ENCODE measurements around the gene ANO7. TPM values are rescaled to one million over a fixed set of nuclear protein-coding genes. Genes with fewer than 3 reads are reported as not detected.

Gene ANO7
- total RNA-seq, 1 experiment from 2014 or later = 1.7 TPM

DNA sequence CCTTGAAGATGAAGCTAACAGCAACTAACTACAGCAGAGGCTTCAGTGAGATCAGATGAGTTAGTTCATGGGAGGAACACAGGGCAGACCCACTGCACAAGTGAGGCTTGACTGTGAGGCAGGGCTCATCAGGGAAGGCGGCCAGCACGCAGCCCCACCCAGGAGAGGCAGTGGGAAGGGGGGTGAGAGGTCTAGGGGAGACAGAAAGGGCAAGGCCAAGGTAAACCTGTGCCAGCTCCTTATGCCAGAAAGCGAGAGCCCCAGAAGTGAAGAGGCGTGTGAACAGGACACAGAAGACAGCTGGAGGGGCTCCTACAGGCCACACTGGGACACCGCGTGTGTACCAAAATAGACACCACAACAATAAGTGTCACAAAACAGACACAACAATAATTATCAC lies 48.6 kb downstream of the ANO7 start:
- Histone ChIP-seq H3K9me3 (replicated peaks) (no peaks in the 10 kb centered on the region), H3K4me1 (replicated peaks) (no peaks in the 10 kb centered on the region), H3K4me3 (no peak overlapping the region), H3K36me3 (peaks cover 99% of the 10 kb centered on the region), H3K27me3 (replicated peaks) (no peaks in the 10 kb centered on the region), H3K27ac (no peak overlapping the region)
- no peak for DNase-seq (ENCODE audit: low read depth in 1 of 2, low spot score in 2 of 2)

DNA sequence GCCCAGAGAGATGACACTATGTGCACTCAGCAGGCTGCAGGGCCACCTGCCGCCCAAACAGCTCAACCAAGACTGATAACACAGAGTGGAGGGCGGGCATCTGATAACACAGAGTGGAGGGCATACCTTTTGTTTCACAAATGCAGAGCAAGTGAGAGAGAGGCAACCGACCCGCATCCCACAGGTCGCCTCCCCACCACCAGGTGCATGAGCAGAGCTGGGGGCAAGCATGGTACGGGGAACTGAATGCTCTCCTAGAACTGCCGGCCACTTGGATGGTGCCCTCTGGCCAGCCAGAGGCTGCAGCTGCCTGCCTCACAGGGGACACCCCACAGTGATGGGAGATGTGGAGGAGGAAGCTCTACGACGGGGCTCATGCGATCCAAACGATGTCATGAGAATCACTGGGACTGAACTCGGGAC lies 49.5 kb downstream of the ANO7 start:
- Histone ChIP-seq H3K9me3 (replicated peaks) (no peaks in the 10 kb centered on the region), H3K27me3 (replicated peaks) (no peaks in the 10 kb centered on the region)

DNA sequence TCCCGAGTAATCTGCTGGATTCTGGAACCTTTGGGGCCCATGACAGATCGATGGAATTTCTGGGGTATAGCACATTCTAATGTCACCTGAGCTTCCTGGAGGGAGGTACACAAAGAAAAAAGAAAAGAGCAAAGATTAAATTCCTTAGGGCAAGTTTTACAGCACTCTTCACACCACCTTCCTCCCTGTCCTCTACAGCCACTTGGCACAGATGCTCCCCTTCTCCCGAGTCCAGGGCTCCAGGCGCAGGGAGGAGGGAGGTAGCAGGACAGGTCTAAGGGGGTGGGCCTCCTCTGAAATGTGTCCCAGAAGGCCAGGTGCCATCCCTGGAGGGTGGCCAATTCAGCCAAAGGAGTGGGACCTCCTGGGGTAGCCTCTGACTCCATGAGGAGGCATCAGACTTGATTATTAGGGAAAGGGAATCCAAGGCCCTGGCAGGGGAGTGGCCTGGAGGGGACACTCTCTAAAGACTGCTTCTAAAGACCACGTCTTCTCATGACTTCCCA lies 50.3 kb downstream of the ANO7 start:
- H3K27me3 ChIP-seq (replicated peaks) = no peaks in the 10 kb centered on the region
- no peak for DNase-seq (ENCODE audit: low read depth in 1 of 2, low spot score in 2 of 2)
- H3K4me1 ChIP-seq (replicated peaks) = no peaks in the 10 kb centered on the region
- H3K4me3 ChIP-seq = no peak overlapping the region
- no peak overlapping the region for H3K27ac ChIP-seq
- H3K9me3 ChIP-seq (replicated peaks) = no peaks in the 10 kb centered on the region
- peaks cover 99% of the 10 kb centered on the region for H3K36me3 ChIP-seq

More for the DNA sequence above, 49.5 kb downstream of the ANO7 start:
- DNase-seq (ENCODE audit: low read depth in 1 of 2, low spot score in 2 of 2) = no peak
- H3K36me3 ChIP-seq = peaks cover 99% of the 10 kb centered on the region
- no peaks in the 10 kb centered on the region for H3K4me1 ChIP-seq (replicated peaks)
- H3K27ac ChIP-seq = no peak overlapping the region
- H3K4me3 ChIP-seq = no peak overlapping the region

DNA sequence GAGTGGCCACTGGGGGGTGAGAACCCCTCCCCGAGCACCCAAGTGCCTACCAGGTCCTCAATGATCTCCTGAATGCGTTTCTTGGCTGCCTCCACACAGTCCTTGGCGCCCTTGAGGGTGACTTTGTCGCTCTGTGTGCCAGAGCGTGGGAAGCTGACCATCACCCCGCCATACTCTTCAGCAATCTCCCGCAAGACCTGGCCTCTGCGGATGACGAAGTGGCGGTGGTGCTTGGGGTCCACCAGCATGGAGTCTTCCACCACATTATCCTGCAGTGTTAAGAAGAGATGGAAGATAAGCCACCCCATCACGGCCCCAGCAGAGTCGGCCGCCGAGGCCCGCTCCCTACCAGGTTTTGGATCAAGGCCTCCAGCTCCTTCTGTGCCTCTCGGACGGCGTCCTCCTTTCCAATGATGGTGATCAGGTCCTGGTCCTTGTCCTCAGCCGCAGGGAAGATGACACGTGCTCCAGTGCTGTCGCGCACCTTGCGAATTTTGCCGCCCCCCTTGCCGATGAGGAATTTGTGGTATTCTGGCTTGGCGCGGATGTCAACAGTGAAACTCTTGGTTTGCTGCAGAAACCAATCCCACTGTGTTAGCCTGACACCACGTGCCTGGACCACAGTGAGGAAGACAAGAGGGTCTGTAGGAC lies 51.2 kb downstream of the ANO7 start:
- H3K36me3 ChIP-seq = peaks cover 99% of the 10 kb centered on the region

DNA sequence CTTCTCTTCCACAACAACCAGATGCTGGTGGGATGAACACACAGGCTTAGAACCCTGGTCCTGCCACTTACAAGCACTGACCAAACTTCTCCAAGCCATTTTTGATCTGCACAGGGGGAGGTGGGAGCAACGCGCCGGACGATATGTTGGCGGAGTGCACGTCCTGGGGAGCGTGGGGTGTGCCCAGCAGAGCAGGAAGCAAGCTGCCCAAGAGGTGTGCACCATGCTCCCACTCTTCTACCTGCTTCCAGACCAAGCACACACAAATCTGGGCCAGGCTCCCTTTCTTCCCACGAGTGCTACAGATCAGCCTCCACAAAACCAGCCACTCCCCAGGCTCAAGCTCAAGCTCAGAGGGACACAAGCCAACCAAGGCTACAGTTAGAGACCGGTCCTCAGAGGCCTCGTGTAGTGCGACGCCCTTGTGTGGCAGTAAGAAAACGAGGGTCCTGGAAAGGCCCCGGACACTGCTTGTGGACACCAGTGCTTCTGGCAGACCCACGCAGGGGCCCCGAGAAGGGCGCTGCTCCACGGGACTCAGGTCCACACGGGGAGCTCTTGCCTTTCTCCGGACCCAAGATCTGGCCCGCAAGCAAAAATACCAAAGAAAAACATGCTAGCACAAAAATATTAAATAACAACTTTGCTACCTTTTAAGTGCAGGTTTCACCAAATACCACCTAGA lies 52.0 kb downstream of the ANO7 start:
- Histone ChIP-seq H3K27me3 (replicated peaks) (no peaks in the 10 kb centered on the region), H3K36me3 (peaks cover 99% of the 10 kb centered on the region), H3K4me1 (replicated peaks) (no peaks in the 10 kb centered on the region), H3K27ac (no peak overlapping the region), H3K4me3 (no peak overlapping the region), H3K9me3 (replicated peaks) (no peaks in the 10 kb centered on the region)
- DNase-seq (ENCODE audit: low read depth in 1 of 2, low spot score in 2 of 2) = no peak

More for the DNA sequence above, 51.2 kb downstream of the ANO7 start:
- no peak for DNase-seq (ENCODE audit: low read depth in 1 of 2, low spot score in 2 of 2)
- H3K4me3 ChIP-seq = no peak overlapping the region
- H3K9me3 ChIP-seq (replicated peaks) = no peaks in the 10 kb centered on the region
- no peaks in the 10 kb centered on the region for H3K27me3 ChIP-seq (replicated peaks)
- H3K27ac ChIP-seq = no peak overlapping the region
- H3K4me1 ChIP-seq (replicated peaks) = no peaks in the 10 kb centered on the region

DNA sequence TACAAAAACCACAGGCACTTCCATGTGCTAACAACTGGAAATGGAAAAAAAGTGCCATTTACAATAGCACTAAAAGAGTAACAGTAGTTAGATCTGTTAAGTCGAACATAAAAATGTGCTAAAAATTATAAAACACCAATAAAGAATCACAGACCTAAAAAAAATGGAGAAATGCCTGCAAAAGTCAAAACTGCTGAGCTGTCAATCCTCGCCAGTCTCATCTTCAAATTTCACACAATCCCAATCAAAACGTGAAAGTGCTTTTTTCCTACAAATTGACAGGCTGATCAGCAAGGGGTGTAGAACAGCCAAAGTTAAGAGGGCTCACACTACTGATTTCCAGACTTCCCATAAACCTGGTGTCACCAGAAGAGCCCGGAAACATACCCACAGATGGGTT lies 53.2 kb downstream of the ANO7 start:
- Histone ChIP-seq H3K27ac (no peak overlapping the region), H3K36me3 (peaks cover 99% of the 10 kb centered on the region), H3K27me3 (replicated peaks) (no peaks in the 10 kb centered on the region), H3K4me3 (no peak overlapping the region), H3K9me3 (replicated peaks) (no peaks in the 10 kb centered on the region), H3K4me1 (replicated peaks) (no peaks in the 10 kb centered on the region)
- no peak for DNase-seq (ENCODE audit: low read depth in 1 of 2, low spot score in 2 of 2)

DNA sequence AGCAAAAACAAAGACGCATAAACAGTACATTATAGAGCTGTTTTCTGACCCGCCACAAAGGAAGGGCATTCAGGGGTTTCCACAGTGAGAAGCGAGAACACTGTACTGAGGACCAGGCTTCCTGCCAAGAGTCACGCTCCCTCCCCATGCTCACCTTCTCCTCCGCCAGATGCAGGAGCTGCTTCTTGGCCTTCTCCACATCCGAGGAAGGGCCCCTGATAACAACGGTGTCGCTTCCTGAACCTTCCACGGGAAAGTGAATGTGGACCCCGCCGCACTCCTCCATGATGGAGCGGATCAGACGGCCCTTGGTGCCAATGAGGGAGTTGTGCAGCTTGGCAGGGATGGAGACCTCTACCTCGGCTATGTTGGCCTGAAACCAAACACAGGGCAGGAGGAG lies 53.8 kb downstream of the ANO7 start:
- no peak for DNase-seq (ENCODE audit: low read depth in 1 of 2, low spot score in 2 of 2)
- peaks cover 99% of the 10 kb centered on the region for H3K36me3 ChIP-seq
- no peak overlapping the region for H3K4me3 ChIP-seq
- no peaks in the 10 kb centered on the region for H3K27me3 ChIP-seq (replicated peaks)
- H3K4me1 ChIP-seq (replicated peaks) = no peaks in the 10 kb centered on the region
- no peaks in the 10 kb centered on the region for H3K9me3 ChIP-seq (replicated peaks)
- no peak overlapping the region for H3K27ac ChIP-seq

DNA sequence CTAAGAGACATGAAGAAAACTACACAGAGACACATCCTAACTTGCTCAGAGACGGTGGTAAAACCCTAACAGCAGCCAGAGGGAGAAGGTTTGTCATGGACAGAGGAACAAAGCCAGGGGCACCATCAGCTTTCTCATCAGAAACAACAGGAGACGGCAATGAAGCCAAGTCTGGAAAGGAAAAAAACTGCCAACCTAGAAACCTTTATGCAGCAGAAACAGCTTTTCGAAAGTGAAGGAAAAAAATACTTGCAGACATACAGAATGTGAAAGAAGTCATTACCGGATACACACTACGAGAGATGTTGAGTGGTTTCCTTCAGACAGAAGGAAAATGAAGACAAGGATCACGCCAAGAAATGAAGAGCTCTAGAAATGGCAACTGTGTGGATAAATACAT lies 55.9 kb downstream of the ANO7 start:
- peaks cover 99% of the 10 kb centered on the region for H3K36me3 ChIP-seq
- H3K27me3 ChIP-seq (replicated peaks) = no peaks in the 10 kb centered on the region
- no peak for DNase-seq (ENCODE audit: low read depth in 1 of 2, low spot score in 2 of 2)

DNA sequence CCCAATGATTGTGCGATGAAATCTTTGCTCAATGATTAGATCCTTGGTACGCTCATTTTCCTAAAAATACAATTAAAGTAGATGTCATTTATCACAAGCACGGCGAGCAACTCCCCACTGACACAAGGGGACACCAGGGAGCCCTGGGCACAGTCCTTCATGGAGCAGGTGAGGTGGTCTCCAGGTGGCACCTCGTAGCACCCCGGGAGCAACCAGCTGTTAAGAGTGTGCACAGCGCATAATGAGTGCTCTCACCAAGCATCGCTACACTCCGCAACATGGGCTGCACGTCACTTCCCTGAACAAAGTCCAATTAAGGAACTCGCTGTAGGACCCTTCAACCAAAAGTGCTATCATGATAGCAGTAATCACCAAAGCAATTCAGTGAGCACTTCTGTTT lies 59.8 kb downstream of the ANO7 start:
- Histone ChIP-seq H3K4me1 (replicated peaks) (no peaks in the 10 kb centered on the region), H3K27ac (no peak overlapping the region), H3K4me3 (no peak overlapping the region), H3K36me3 (peaks cover 100% of the 10 kb centered on the region), H3K9me3 (replicated peaks) (no peaks in the 10 kb centered on the region), H3K27me3 (replicated peaks) (no peaks in the 10 kb centered on the region)
- no peak for DNase-seq (ENCODE audit: low read depth in 1 of 2, low spot score in 2 of 2)

More for the DNA sequence above, 55.9 kb downstream of the ANO7 start:
- Histone ChIP-seq H3K4me1 (replicated peaks) (no peaks in the 10 kb centered on the region), H3K9me3 (replicated peaks) (no peaks in the 10 kb centered on the region), H3K27ac (no peak overlapping the region), H3K4me3 (no peak overlapping the region)

DNA sequence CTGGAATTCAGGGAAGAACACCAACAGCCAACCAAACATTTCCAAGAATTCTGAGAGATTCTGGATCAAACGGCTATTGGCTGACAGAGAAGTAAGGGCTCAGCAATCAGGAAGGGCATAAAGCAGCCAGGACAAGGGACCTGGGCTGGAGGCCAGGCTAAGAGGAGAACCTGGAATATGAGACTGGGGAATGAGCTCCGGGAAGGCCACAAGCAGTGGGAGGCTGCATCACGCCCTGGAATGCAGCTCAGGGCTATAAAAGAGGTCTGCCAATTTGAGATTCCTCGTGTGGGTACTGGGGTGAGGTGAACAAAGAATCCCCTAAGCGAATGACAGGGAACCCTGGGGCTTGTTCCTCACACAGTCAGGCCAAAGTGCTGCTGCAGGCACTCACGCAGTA lies 60.4 kb downstream of the ANO7 start:
- Histone ChIP-seq H3K27me3 (replicated peaks) (no peaks in the 10 kb centered on the region), H3K4me1 (replicated peaks) (no peaks in the 10 kb centered on the region), H3K9me3 (replicated peaks) (no peaks in the 10 kb centered on the region), H3K36me3 (peaks cover 100% of the 10 kb centered on the region), H3K4me3 (no peak overlapping the region), H3K27ac (no peak overlapping the region)
- DNase-seq (ENCODE audit: low read depth in 1 of 2, low spot score in 2 of 2) = no peak

DNA sequence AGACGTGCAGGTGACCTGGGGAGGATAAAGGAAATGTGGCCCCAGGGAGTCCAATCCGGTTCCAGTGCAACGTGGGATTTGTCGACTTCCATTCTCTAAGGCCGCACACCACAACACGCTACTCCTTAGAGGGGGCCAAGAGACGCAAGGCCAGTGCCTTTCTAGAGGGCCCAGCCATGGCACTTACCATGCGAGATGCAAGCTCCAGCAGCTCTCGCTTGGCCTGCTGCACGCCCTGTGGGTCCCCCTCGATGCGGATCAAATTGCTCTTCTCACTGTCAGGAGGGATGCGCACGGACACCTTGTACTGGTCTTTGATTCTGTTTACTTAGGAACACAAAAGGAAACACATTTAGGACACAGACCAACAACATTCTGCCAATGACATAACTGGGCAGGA lies 61.2 kb downstream of the ANO7 start:
- Histone ChIP-seq H3K4me3 (no peak overlapping the region), H3K9me3 (replicated peaks) (no peaks in the 10 kb centered on the region), H3K4me1 (replicated peaks) (no peaks in the 10 kb centered on the region), H3K36me3 (peaks cover 100% of the 10 kb centered on the region), H3K27ac (no peak overlapping the region), H3K27me3 (replicated peaks) (no peaks in the 10 kb centered on the region)
- DNase-seq (ENCODE audit: low read depth in 1 of 2, low spot score in 2 of 2) = no peak

DNA sequence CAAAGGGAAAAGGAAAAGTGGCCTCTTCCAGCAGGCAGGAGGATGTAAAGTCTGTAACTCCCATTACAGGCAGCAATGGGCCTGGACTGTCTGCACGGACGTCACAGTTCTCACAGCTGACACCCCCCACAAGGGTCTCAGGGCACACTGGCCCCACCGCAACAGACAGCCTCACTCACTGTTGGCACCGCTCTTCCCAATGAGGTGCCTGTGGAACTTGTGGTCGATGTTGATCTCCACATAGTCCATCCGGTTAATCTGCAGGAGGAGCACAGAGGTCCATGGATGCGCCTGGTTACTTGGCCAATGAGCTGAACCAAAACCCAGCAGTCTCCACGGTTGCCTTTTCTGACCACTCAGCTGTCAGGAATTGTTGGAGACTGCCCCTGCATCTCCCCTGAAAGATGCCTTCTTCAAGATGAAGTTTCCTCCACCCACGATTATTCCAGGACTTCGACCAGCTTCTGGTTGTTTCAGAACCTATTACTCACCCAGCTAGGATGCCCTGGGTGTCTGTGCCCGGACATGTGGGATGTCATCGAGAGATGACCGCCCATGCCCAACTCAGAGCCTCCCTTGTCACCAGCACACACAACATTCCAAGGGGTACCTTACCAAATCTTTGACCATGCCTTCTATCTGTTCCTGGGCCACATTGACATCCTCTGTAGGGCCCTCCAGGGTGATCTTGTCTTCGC lies 64.5 kb downstream of the ANO7 start:
- Histone ChIP-seq H3K27me3 (replicated peaks) (no peaks in the 10 kb centered on the region), H3K9me3 (replicated peaks) (no peaks in the 10 kb centered on the region), H3K4me3 (no peak overlapping the region), H3K27ac (no peak overlapping the region), H3K4me1 (replicated peaks) (no peaks in the 10 kb centered on the region), H3K36me3 (peaks cover 100% of the 10 kb centered on the region)
- DNase-seq (ENCODE audit: low read depth in 1 of 2, low spot score in 2 of 2) = no peak

DNA sequence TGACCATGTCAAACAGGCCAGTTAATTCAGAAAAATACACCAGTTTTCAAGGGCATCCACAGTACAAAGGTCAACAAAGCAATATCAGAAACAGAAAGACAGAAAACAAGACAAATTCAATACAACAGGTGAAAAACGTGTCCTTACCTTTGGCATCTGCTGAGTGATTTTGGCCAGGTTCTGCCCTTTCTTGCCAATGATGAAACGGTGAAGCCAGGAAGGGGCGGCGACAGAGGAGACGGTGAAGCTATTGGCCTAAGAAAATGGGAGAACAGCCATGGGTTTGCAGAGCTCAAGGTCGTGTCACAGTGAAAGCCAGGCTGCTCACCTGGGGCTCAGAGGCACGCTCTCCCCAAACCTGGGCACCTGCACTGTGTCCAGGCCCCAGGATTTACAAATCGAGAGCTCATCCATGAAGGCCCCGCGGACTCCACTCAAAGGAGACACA lies 66.5 kb downstream of the ANO7 start:
- no peak overlapping the region for H3K4me3 ChIP-seq
- no peaks in the 10 kb centered on the region for H3K27me3 ChIP-seq (replicated peaks)
- DNase-seq (ENCODE audit: low read depth in 1 of 2, low spot score in 2 of 2) = no peak
- H3K9me3 ChIP-seq (replicated peaks) = no peaks in the 10 kb centered on the region
- no peak overlapping the region for H3K27ac ChIP-seq
- peaks cover 98% of the 10 kb centered on the region for H3K36me3 ChIP-seq
- H3K4me1 ChIP-seq (replicated peaks) = no peaks in the 10 kb centered on the region

Data from SJSA1 (cell line).